ENCODE results near the gene LGR6.
"Not testable (repeated sequence)": the region's sequence is repeated elsewhere in the genome, so short reads cannot be mapped to it uniquely, and the experiment has no call there.

LGR6 gene

DNA sequence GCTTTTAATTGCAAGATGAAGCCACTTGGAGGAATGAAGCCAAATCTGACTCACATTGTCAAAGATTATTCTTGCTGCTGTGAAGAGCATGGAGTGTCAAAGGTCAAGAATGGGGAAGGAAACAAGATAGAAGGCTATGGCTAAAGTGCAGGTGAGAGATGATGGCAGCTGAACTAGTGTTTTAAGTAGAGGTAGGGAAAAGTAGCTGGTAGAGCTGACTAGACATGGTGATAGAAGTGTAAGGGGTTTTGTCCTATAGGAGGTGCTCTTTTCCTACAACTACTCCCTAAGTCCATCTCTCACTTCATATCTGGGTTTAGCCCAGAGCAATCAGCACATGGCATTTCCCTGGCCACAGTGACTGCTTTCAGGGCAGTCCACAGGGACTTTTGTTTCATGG is 136.3 kb downstream of the LGR6 start:
- DNase-seq (ENCODE audit: low read depth): no peak

GRCh38 chr1:202333861-202334260 is 140.3 kb downstream of the LGR6 start:
- no peak for DNase-seq (ENCODE audit: low read depth)

GRCh38 chr1:202343652-202344349 is 150.2 kb downstream of the LGR6 start:
- no peak for DNase-seq (ENCODE audit: low read depth)

GRCh38 chr1:202348005-202348508 is 154.5 kb downstream of the LGR6 start:
- DNase-seq (ENCODE audit: low read depth): no peak

- DNase-seq (ENCODE audit: low read depth): peak; percentile 97
Measured at GRCh38 chr1:202348509-202349205, 155.1 kb downstream of the LGR6 start, which contains the start of gene PPP1R12B. TSS of gene PPP1R12B (plus strand) at chr1:202348699. CDS start at chr1:202348852, 153 bp downstream.

- DNase-seq (ENCODE audit: low read depth): peak; percentile 37
Measured at GRCh38 chr1:202349206-202349928, 155.8 kb downstream of the LGR6 start.

- DNase-seq (ENCODE audit: low read depth): no peak
Measured at GRCh38 chr1:202351725-202352124, 158.1 kb downstream of the LGR6 start.

GRCh38 chr1:202352583-202353197 is 159.1 kb downstream of the LGR6 start:
- DNase-seq (ENCODE audit: low read depth): not testable (repeated sequence)

GRCh38 chr1:202355944-202356553 is 162.4 kb downstream of the LGR6 start:
- no peak for DNase-seq (ENCODE audit: low read depth)

GRCh38 chr1:202357506-202357905 is 163.9 kb downstream of the LGR6 start:
- DNase-seq (ENCODE audit: low read depth): no peak

DNA sequence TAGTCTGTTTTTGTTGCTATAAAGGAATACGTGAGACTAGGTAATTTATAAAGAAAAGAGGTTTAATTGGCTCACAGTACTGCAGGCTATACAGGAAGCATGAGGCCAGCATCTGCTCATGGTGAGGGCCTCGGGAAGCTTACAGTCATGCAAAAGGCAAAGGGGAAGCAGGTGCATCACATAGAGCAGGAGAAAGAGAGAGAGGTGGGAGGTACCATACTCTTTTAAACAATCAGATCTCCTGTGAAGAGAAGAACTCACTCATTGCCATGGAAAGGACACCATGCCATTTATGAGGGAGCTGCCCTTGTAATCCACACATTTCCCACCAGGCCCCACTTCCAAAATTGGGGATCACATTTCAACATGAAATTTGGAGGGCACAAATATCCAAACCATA is 167.6 kb downstream of the LGR6 start:
- no peak for DNase-seq (ENCODE audit: low read depth)

DNA sequence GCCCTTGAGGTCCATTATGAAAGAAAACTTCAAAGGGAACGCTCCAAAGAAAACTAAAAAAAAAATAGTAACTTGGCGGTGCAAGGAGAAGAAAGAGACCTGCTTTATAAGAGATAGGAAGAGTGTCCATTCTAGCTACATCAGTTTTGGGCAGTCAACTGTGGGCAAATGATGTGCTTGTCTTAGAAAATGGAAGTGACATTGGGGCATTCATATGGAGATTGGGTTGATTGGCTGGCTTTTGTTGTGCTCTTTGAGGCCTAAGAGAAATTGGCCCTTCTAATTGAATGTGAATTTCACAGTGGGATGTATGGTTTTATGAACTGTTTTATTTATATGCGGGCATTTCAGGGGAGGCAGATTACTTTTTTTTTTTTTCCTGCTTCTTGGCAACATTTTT is 168.1 kb downstream of the LGR6 start:
- no peak for DNase-seq (ENCODE audit: low read depth)

GRCh38 chr1:202362212-202362611 is 168.6 kb downstream of the LGR6 start:
- DNase-seq (ENCODE audit: low read depth): no peak

DNA sequence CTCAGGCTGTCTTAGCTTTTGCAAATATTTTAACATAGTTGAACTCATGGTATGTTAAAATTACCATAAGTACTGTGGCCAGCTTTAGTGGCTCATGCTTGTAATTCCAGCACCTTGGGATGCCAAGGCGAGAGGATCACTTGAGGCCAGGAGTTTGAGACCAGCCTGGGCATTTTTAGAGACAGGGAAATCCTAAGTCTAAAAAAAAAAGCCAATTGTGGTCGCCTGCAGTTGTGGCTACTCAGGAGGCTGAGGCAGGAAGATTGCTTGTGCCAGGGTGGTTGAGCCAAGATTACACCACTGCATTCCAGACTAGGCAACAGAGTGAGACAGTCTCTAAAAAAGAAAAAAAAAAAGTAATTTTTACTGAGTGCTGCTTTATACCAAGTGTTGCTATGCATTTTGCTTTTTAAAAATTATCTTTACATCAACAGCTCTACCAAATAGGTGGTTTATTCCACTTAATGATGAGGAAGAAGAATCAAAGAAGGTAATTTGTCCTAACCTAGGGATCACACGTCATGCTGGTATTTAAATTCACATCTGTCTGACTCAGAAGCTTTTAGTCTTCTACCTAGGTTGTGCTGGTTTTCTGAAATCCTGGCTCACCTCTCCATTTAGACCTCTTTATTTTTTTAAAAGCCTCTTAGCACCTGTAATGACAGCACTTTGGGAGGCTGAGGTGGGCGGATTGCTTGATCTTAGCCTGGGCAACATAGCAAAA is 171.7 kb downstream of the LGR6 start:
- peak; percentile 37 for DNase-seq (ENCODE audit: low read depth)

- peak; percentile 73 for DNase-seq (ENCODE audit: low read depth)
Measured at GRCh38 chr1:202367271-202367670, 173.7 kb downstream of the LGR6 start.

Data from GM04503 (cell line).